B cell (primary cell): ENCODE results near the gene PIAS2. TPM values are rescaled to one million over a fixed set of nuclear protein-coding genes. Genes with fewer than 3 reads are reported as not detected.

ENCODE experiments used
- ATAC-seq: fragments of 200-7000 bp; cut with Tn5 transposase; one replicate; pipeline ENCODE4 v1.10.0; 2021; ENCODE audit warnings: low read depth, mild to moderate bottlenecking, moderate number of reproducible peaks, moderate library complexity
- CTCF ChIA-PET: fragments of 350-600 bp; sonication (Branson Sonifier 250); formaldehyde crosslinking; loops from one replicate; lab custom pipeline; 2021; ENCODE audit warnings: antibody characterized with exemption, inconsistent platforms; lab: Charles Lee
- POLR2A ChIA-PET: fragments of 350-600 bp; sonication (Branson Sonifier 250); formaldehyde crosslinking; loops from one replicate; lab custom pipeline; 2021; ENCODE audit warnings: antibody characterized with exemption; lab: Charles Lee
- DNase-seq: peaks from one replicate; pipeline ENCODE4 v3.0.0; 2013
- H2AFZ ChIP-seq: 2 replicates; pipeline ENCODE4 v1.6.1; 2012; ENCODE audit warnings: mild to moderate bottlenecking, low read depth, low read length; ENCODE audit not compliant: insufficient read depth, poor library complexity, severe bottlenecking
- H3K27ac ChIP-seq, 2 donors: 1 replicate in 1 of 2; 2 replicates in 1 of 2; pipeline ENCODE4 v1.5.1; 2012 to 2013; ENCODE audit warnings: low read length in 2 of 2, mild to moderate bottlenecking in 2 of 2, moderate library complexity in 1 of 2
- H3K27me3 ChIP-seq, 4 experiments: fragments of 200-600 bp in 1 of 4; sonication (generic) in 1 of 4; replicated peaks in 1 of 4; 1 replicate in 2 of 4; 2 replicates in 2 of 4; pipeline versions ENCODE4 v1.6.1 to v1.7.0; 2013 to 2016; ENCODE audit warnings: low read length in 3 of 4, mild to moderate bottlenecking in 2 of 4, mixed read lengths in 1 of 4, moderate library complexity in 1 of 4; ENCODE audit not compliant: insufficient read depth in 4 of 4, control insufficient read depth in 3 of 4; ENCODE audit errors: control extremely low read depth in 1 of 4
- H3K36me3 ChIP-seq, 2 experiments: replicated peaks in 1 of 2; 1 replicate in 1 of 2; 2 replicates in 1 of 2; pipeline versions ENCODE4 v1.6.1 to v1.7.1; 2013; ENCODE audit warnings: low read length in 1 of 2; ENCODE audit not compliant: insufficient read depth in 2 of 2, control insufficient read depth in 1 of 2; ENCODE audit errors: control extremely low read depth in 1 of 2, extremely low read depth in 1 of 2
- H3K4me1 ChIP-seq, 2 donors: fragments of 200-600 bp in 1 of 2; sonication (generic) in 1 of 2; 1 replicate in 1 of 2; 2 replicates in 1 of 2; pipeline versions ENCODE4 v1.5.1 to v1.6.1; 2013 to 2017; ENCODE audit warnings: low read length in 2 of 2; ENCODE audit not compliant: control insufficient read depth in 2 of 2, insufficient read depth in 2 of 2
- H3K4me2 ChIP-seq: replicated peaks from 2 replicates; pipeline ENCODE3; 2012; ENCODE audit warnings: mild to moderate bottlenecking, low read depth, low read length; ENCODE audit not compliant: poor library complexity, severe bottlenecking
- H3K4me3 ChIP-seq, 5 experiments: fragments of 200-600 bp in 1 of 5; sonication (generic) in 1 of 5; 1 replicate in 3 of 5; 2 replicates in 2 of 5; pipeline versions ENCODE4 v1.5.1 to v1.7.0; 2011 to 2016; ENCODE audit warnings: low read length in 4 of 5, mild to moderate bottlenecking in 4 of 5, low read depth in 2 of 5, control low read depth in 1 of 5, moderate library complexity in 1 of 5; ENCODE audit not compliant: insufficient read depth in 1 of 5; ENCODE audit errors: control extremely low read depth in 1 of 5, extremely low read depth in 1 of 5
- H3K79me2 ChIP-seq: fragments of 200-600 bp; sonication (generic); one replicate; pipeline ENCODE4 v1.6.0; 2016; ENCODE audit warnings: low read length; ENCODE audit not compliant: control insufficient read depth, insufficient read depth
- H3K9ac ChIP-seq: fragments of 200-600 bp; sonication (generic); 2 replicates; pipeline ENCODE4 v1.6.1; 2017; ENCODE audit warnings: mild to moderate bottlenecking, low read length, moderate library complexity
- H3K9me3 ChIP-seq, 3 donors: one replicate each; pipeline versions ENCODE4 v1.6.1 to v1.7.1; 2013; ENCODE audit warnings: low read length in 2 of 3; ENCODE audit not compliant: control insufficient read depth in 2 of 3, insufficient read depth in 1 of 3; ENCODE audit errors: control extremely low read depth in 1 of 3
- H4K20me1 ChIP-seq: 2 replicates; pipeline ENCODE4 v1.6.0; 2012; ENCODE audit warnings: mild to moderate bottlenecking, low read length; ENCODE audit not compliant: insufficient read depth, control insufficient read depth, poor library complexity, severe bottlenecking
- H3K27ac Mint-ChIP-seq: one replicate; pipeline ENCODE4 v1.8.0; 2021; ENCODE audit warnings: mixed read lengths
- H3K27me3 Mint-ChIP-seq: one replicate; pipeline ENCODE4 v1.8.0; 2021; ENCODE audit warnings: mixed read lengths
- H3K4me1 Mint-ChIP-seq: one replicate; pipeline ENCODE4 v1.8.0; 2021; ENCODE audit warnings: mixed read lengths
- H3K4me3 Mint-ChIP-seq: one replicate; pipeline ENCODE4 v1.8.0; 2021; ENCODE audit warnings: mixed read lengths
- H3K9me3 Mint-ChIP-seq: one replicate; pipeline ENCODE4 v1.8.0; 2022; ENCODE audit warnings: mixed read lengths; ENCODE audit not compliant: insufficient read depth
- CTCF ChIP-seq: fragments of 200-600 bp; IDR thresholded peaks from one replicate; pipeline ENCODE4 v1.8.0; 2022; ENCODE audit warnings: antibody characterized with exemption, mild to moderate bottlenecking
- EZH2 ChIP-seq: IDR thresholded peaks from 2 replicates; pipeline ENCODE4 v1.6.1; 2012; ENCODE audit warnings: borderline replicate concordance, low read depth, mild to moderate bottlenecking, moderate library complexity, low read length; ENCODE audit not compliant: insufficient read depth, poor library complexity, severe bottlenecking
- WGBS: methylation state at CpG from one replicate; pipeline ENCODE4 v1.1.5; 2013; ENCODE audit warnings: missing lambda C conversion rate; ENCODE audit not compliant: insufficient coverage; 5-methylcytosine and 5-hydroxymethylcytosine counted together
- intact Hi-C: fragments of 100-400 bp; cut with micrococcal nuclease; formaldehyde crosslinking; loops from one replicate; pipeline ENCODE4 v1.10.0; 2022
- polyA plus RNA-seq: library from polyadenylated mRNA; depleted of rRNA; stranded (reverse); fragments of >200 nt; gene quantifications from 2 replicates; pipeline ENCODE4 v1.2.3, GENCODE V29; 2012
- total RNA-seq, 2 donors: library from RNA; stranded (reverse); fragments of 120-200 nt in 1 of 2; gene quantifications; 1 replicate in 1 of 2; 2 replicates in 1 of 2; pipeline versions ENCODE4 v1.2.3 to v1.2.4, GENCODE V29; 2013 to 2022

Gene PIAS2
- total and polyA plus RNA-seq, 2 donors (not counting 1 experiment from before 2014, with no cell fraction given) = 7.3 to 51.1 TPM

GRCh38 chr18:46789088-46789487 is 128.2 kb downstream of the PIAS2 start:
- TF ChIP-seq EZH2 (no peak), CTCF (no peak)
- Histone ChIP-seq H3K36me3 (no peaks in the 10 kb centered on the region), H3K27ac (no peak overlapping the region), H2AFZ (no peak overlapping the region), H4K20me1 (no peaks in the 10 kb centered on the region), H3K79me2 (no peaks in the 10 kb centered on the region), H3K4me3 (no peak overlapping the region), H3K4me2 (no peak overlapping the region), H3K9ac (no peak overlapping the region), H3K27me3 (no peaks in the 10 kb centered on the region), H3K9me3 (peaks cover 0 to 21% (median 6%) of the 10 kb centered on the region in 3 donors), H3K4me1 (no peaks in the 10 kb centered on the region)
- Mint-ChIP-seq H3K27ac (no peak overlapping the region), H3K27me3 (no peaks in the 10 kb centered on the region), H3K4me3 (no peak overlapping the region), H3K9me3 (peaks cover 13% of the 10 kb centered on the region), H3K4me1 (no peaks in the 10 kb centered on the region)
- 100% methylated on average over 4 of the region's 4 CpGs for WGBS
- POLR2A ChIA-PET = no interaction called here
- ATAC-seq = no peak
- no peak for DNase-seq
- CTCF ChIA-PET = no interaction called here
- intact Hi-C loops = no loop called here

- intact Hi-C loops = no loop called here
- Histone ChIP-seq H3K27me3 (no peaks in the 10 kb centered on the region), H3K36me3 (no peaks in the 10 kb centered on the region), H3K4me1 (no peaks in the 10 kb centered on the region), H3K27ac (no peak overlapping the region), H3K4me2 (no peak overlapping the region), H3K9me3 (peaks cover 0 to 25% (median 6%) of the 10 kb centered on the region in 3 donors), H4K20me1 (no peaks in the 10 kb centered on the region), H2AFZ (no peak overlapping the region), H3K9ac (no peak overlapping the region), H3K79me2 (no peaks in the 10 kb centered on the region), H3K4me3 (no peak overlapping the region)
- H3K27ac Mint-ChIP-seq = no peak overlapping the region
- ATAC-seq (no peak), DNase-seq (no peak)
- WGBS = 61% methylated on average over 2 of the region's 3 CpGs
- CTCF ChIA-PET = no interaction called here
- POLR2A ChIA-PET = no interaction called here
- H3K9me3 Mint-ChIP-seq = peaks cover 13% of the 10 kb centered on the region
- H3K27me3 Mint-ChIP-seq = no peaks in the 10 kb centered on the region
- TF ChIP-seq CTCF (no peak), EZH2 (no peak)
- no peak overlapping the region for H3K4me3 Mint-ChIP-seq
- H3K4me1 Mint-ChIP-seq = no peaks in the 10 kb centered on the region
Observed at GRCh38 chr18:46787674-46788073, 129.6 kb downstream of the PIAS2 start.
